ENCODE data around the gene FAM171A2. TPM values are rescaled to one million over a fixed set of nuclear protein-coding genes. Genes with fewer than 3 reads are reported as not detected.

The FAM171A2 gene
- total RNA-seq, 2 experiments from 2014 or later = 0.37 to 0.45 TPM

DNA sequence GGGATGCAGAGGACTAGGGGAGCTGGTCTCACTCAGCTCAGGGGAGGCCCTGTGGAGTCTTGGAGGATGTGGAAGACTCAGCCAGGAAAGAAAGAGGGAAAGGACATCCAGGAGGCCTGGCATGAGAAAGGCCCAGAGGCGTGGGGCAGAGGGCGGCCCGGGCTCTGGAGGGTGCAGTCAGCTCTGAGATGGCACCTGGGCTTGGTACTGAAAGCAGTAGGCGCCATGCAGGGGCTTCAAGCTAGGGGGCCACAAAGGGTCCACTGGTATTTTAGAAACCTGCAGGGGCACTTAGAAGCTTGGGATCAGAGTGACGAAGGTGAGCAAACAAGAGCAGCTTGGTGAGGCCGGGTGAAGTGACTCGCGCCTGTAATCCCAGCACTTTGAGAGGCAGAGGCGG is 5.6 kb downstream of the FAM171A2 start:
- Mint-ChIP-seq H3K4me3 (no peak overlapping the region), H3K36me3 (ENCODE audit: low read depth) (peaks cover under 1% of the 10 kb centered on the region), H3K27me3 (ENCODE audit: low read depth) (peaks cover 26% of the 10 kb centered on the region), H3K27ac (no peak overlapping the region), H3K9me3 (ENCODE audit: insufficient read depth) (no peaks in the 10 kb centered on the region), H3K4me1 (ENCODE audit: low read depth) (peaks cover 1% of the 10 kb centered on the region)
- ChIA-PET POLR2A (no interaction called here), CTCF (interaction anchor here (0.6 to 4.8 kb wide), 6 partner anchors 12 to 173 kb away, joined by 3 to 16 read pairs (median 4); partner anchors contain the start of gene GRN)
- ATAC-seq = no peak
- DNase-seq = no peak

DNA sequence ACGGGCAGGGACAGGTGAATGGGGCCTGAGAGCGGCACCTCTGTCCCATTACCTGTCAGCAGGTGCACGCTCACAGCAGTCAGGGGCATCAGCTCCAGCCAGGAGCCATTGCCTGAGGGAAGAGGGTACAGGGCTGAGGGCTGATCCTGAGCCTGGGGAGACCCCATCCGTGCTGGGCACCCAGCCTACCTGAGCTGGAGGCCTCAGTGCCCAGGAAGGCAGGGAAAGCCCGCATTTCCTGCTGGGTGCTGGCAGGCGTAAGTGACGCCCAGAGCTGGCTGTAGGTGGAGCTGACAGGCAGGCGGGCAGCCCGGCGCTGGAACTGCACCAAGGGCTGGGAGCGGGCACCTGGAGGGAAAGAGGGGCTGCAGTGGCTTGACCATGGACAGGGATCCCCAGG is 7.4 kb downstream of the FAM171A2 start:
- no peak overlapping the region for H3K27ac Mint-ChIP-seq
- peaks cover 9% of the 10 kb centered on the region for H3K36me3 Mint-ChIP-seq (ENCODE audit: low read depth)
- ChIA-PET CTCF (interaction anchor here (1.6 to 4.8 kb wide), 2 partner anchors 11 to 147 kb away, joined by 4 to 16 read pairs; partner anchors contain the start of gene GRN), POLR2A (no interaction called here)
- ATAC-seq (no peak), DNase-seq (no peak)
- H3K4me1 Mint-ChIP-seq (ENCODE audit: low read depth) = peaks cover 1% of the 10 kb centered on the region
- no peak overlapping the region for H3K4me3 Mint-ChIP-seq
- H3K27me3 Mint-ChIP-seq (ENCODE audit: low read depth) = peaks cover 13% of the 10 kb centered on the region
- H3K9me3 Mint-ChIP-seq (ENCODE audit: insufficient read depth) = no peaks in the 10 kb centered on the region

DNA sequence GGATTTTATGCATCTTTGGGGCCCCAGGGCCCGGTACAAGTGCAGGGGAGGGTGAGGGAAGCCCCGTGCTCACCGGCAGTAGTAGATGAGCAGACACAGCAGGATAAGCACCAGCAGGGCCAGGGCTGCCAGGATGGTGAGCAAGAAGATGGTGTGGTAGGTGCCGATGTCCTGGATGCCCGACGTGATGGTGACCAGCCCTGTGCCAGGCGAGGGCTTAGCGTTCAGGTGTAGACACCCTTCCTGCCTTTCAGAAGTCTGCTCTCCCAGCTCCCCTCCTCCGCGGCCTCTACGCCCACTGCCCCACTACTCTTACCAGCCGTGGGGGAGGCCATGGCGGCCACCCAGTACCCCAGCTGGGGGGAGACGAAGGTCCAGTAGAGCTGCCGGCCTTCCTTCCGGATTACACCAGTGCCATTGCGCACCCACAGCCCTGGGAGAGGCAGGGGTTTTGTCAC is 8.0 kb downstream of the FAM171A2 start:
- ChIA-PET CTCF (interaction anchor here (0.9 to 6.3 kb wide), 8 partner anchors 8 to 148 kb away, joined by 3 to 60 read pairs (median 11); partner anchors contain the start of genes FAM171A2, GPATCH8 and GRN), POLR2A (no interaction called here)
- peaks cover 9% of the 10 kb centered on the region for H3K27me3 Mint-ChIP-seq (ENCODE audit: low read depth)
- H3K9me3 Mint-ChIP-seq (ENCODE audit: insufficient read depth) = no peaks in the 10 kb centered on the region
- no peak overlapping the region for H3K27ac Mint-ChIP-seq
- DNase-seq (no peak), ATAC-seq (no peak)
- H3K36me3 Mint-ChIP-seq (ENCODE audit: low read depth) = peaks cover 11% of the 10 kb centered on the region
- peaks cover 1% of the 10 kb centered on the region for H3K4me1 Mint-ChIP-seq (ENCODE audit: low read depth)
- H3K4me3 Mint-ChIP-seq = no peak overlapping the region

DNA sequence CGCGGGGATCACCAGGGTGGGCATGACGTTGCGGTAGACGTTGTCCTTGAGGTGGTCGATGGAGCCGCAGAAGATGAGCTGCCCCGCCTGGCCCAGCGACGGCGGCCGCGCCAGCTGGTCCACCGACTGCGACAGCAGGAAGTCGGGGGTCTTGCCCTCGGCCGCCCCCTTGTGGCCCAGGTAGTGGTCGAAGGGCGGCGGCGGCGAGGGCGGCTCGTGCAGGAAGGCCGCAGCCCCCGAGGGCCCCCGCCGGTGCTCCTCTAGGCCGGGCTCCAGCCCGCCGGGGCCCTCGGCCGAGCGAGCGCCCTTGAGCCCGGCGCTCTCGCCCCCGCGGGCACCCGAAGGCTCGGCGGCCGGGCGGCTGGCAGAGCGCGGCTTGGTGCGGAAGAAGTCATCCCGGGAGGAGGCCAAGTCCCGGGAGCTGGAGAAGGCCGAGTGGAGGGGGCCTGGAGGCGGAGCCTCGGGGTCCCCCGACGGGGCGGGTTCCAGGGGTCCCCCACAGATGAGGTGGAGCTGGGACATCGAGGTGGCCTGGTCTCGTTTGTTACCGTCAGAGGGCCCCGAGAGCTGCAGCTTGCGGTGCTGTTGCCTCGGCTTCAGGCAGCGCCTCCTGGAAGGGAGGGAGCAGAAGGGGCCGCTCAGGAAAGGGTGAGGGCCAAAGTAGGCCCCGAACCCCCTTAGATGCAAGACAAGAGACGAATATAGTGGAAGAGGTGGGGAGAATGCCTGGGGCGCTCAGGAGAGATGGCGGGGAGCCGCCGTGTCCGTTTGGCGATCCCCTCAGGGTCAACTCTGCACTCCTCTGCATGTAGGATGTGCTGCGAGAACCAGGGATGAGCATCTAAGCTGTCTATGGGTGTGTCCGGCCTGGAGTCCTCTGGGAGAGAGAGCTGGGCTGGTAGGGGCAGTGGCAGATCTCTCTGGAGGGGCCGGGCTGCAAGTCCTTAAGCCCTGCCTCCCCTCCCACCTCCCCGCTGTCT is 8.8 kb downstream of the FAM171A2 start:
- peak; percentile 54 for ATAC-seq
- no peak overlapping the region for H3K27ac Mint-ChIP-seq
- H3K36me3 Mint-ChIP-seq (ENCODE audit: low read depth) = peaks cover 12% of the 10 kb centered on the region
- POLR2A ChIA-PET = interaction anchor here (0.7 kb wide), 1 partner anchor 75 kb away, joined by 3 read pairs; no protein-coding TSS in a partner anchor
- H3K9me3 Mint-ChIP-seq (ENCODE audit: insufficient read depth) = no peaks in the 10 kb centered on the region
- H3K27me3 Mint-ChIP-seq (ENCODE audit: low read depth) = peaks cover 6% of the 10 kb centered on the region
- DNase-seq = peak; percentile 71
- peaks cover 1% of the 10 kb centered on the region for H3K4me1 Mint-ChIP-seq (ENCODE audit: low read depth)
- CTCF ChIA-PET = interaction anchor here (0.6 to 6.3 kb wide), 14 partner anchors 9 to 204 kb away, joined by 3 to 60 read pairs (median 4); partner anchors contain the start of genes FAM171A2, GPATCH8, GRN and SLC25A39
- peak overlapping the region; percentile 55 for H3K4me3 Mint-ChIP-seq

DNA sequence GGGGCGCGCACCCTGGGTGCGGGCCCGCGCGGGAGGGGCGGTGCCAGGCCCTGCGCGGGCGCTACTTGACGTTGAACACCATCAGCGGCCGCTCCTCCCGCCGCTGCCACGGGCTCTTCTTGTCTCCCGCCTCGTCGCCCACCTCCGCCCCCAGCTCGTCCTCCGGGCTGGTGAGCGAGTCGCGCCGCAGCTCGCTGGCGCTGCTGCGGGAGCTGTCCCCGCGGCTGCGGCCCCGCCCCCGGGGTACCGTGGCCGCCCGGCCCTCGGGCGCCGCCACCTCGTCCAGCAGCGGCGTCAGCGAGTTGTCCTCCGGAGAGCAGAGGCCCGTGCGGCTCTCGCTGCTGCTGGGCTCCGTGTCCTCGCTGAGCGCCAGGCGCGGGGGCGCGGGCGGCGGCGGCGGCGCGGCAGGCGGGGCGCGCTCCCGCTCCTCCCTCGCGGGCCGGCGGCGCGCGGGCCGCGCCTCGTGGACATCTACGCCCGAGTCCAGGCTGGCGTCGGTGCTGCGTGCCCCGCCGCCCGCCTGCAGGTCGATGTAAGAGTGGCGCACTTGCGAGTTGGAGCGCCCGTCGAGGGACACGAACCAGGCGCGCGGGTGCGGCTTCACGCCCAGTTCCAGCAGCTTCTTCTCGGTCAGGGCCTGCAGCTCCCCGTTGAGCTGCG is 9.9 kb downstream of the FAM171A2 start:
- CTCF ChIA-PET = interaction anchor here (1.0 to 6.3 kb wide), 12 partner anchors 8 to 203 kb away, joined by 3 to 60 read pairs (median 5); partner anchors contain the start of genes FAM171A2, GPATCH8, GRN and SLC25A39
- ATAC-seq (peak; percentile 8), DNase-seq (no peak)
- Mint-ChIP-seq H3K4me3 (no peak overlapping the region), H3K4me1 (ENCODE audit: low read depth) (peaks cover 2% of the 10 kb centered on the region), H3K9me3 (ENCODE audit: insufficient read depth) (no peaks in the 10 kb centered on the region), H3K36me3 (ENCODE audit: low read depth) (peaks cover 12% of the 10 kb centered on the region), H3K27ac (no peak overlapping the region), H3K27me3 (ENCODE audit: low read depth) (peaks cover 6% of the 10 kb centered on the region)
- POLR2A ChIA-PET = interaction anchor here (0.7 kb wide), 1 partner anchor 76 kb away, joined by 3 read pairs; no protein-coding TSS in a partner anchor

DNA sequence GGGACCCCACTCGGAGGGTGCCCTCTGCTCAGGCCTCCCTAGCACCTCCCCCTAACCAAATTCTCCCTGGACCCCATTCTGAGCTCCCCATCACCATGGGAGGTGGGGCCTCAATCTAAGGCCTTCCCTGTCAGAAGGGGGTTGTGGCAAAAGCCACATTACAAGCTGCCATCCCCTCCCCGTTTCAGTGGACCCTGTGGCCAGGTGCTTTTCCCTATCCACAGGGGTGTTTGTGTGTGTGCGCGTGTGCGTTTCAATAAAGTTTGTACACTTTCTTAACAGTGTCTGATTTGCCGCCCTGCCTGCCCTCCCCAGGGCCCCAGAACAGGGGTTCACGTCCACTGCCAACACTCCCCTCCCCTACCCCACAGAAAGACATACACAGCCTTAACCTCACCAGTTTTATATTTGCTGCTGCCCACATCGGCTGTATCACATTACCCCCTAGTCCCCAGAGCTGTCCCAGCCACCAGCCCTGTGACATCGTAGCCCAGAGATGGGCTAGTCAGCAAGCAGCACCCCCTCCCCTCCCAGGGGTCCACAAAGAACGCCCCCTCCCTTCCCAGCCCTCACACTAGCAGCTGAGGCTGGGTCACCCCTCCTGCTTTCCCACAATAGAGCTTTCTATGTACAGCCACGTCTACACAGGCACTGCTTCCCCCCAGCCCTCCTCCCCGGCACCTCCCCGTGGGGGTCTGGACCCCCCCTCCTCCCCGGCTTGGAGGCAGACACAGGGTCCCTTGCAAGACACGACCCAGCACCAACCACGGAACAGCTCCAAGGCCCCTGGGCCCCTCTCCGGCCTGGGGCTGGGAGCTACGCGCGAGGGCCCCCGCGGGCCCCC is 10.6 kb downstream of the FAM171A2 start:
- ATAC-seq (no peak), DNase-seq (no peak)
- Mint-ChIP-seq H3K4me1 (ENCODE audit: low read depth) (peaks cover 9% of the 10 kb centered on the region), H3K27ac (no peak overlapping the region), H3K9me3 (ENCODE audit: insufficient read depth) (no peaks in the 10 kb centered on the region), H3K4me3 (peak overlapping the region; percentile 38), H3K36me3 (ENCODE audit: low read depth) (peaks cover 12% of the 10 kb centered on the region), H3K27me3 (ENCODE audit: low read depth) (peaks cover 6% of the 10 kb centered on the region)
- POLR2A ChIA-PET = no interaction called here
- CTCF ChIA-PET = interaction anchor here (0.7 to 6.3 kb wide), 9 partner anchors 7 to 150 kb away, joined by 3 to 60 read pairs (median 7); partner anchors contain the start of genes FAM171A2, GPATCH8, GRN and SLC25A39

DNA sequence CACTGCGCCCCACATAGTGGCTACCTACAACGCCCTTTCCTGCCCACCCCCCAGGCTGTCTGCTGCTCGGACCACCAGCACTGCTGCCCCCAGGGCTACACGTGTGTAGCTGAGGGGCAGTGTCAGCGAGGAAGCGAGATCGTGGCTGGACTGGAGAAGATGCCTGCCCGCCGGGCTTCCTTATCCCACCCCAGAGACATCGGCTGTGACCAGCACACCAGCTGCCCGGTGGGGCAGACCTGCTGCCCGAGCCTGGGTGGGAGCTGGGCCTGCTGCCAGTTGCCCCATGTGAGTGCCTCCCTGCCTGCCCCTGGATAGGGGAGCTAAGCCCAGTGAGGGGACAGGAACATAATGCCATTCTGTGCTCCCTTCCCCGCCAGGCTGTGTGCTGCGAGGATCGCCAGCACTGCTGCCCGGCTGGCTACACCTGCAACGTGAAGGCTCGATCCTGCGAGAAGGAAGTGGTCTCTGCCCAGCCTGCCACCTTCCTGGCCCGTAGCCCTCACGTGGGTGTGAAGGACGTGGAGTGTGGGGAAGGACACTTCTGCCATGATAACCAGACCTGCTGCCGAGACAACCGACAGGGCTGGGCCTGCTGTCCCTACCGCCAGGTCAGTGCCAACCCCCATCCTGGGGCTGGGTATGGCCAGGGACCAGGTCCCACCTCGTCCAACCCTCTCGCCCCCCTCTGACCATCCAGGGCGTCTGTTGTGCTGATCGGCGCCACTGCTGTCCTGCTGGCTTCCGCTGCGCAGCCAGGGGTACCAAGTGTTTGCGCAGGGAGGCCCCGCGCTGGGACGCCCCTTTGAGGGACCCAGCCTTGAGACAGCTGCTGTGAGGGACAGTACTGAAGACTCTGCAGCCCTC is 11.5 kb downstream of the FAM171A2 start:
- Mint-ChIP-seq H3K27ac (no peak overlapping the region), H3K4me1 (ENCODE audit: low read depth) (peaks cover 13% of the 10 kb centered on the region), H3K4me3 (no peak overlapping the region), H3K36me3 (ENCODE audit: low read depth) (peaks cover 12% of the 10 kb centered on the region), H3K27me3 (ENCODE audit: low read depth) (peaks cover 6% of the 10 kb centered on the region), H3K9me3 (ENCODE audit: insufficient read depth) (no peaks in the 10 kb centered on the region)
- DNase-seq = no peak
- POLR2A ChIA-PET = interaction anchor here (0.6 kb wide), 1 partner anchor 150 kb away, joined by 3 read pairs; no protein-coding TSS in a partner anchor
- ATAC-seq = no peak
- CTCF ChIA-PET = interaction anchor here (0.7 to 6.3 kb wide), 10 partner anchors 8 to 151 kb away, joined by 3 to 60 read pairs (median 12); partner anchors contain the start of gene FAM171A2

DNA sequence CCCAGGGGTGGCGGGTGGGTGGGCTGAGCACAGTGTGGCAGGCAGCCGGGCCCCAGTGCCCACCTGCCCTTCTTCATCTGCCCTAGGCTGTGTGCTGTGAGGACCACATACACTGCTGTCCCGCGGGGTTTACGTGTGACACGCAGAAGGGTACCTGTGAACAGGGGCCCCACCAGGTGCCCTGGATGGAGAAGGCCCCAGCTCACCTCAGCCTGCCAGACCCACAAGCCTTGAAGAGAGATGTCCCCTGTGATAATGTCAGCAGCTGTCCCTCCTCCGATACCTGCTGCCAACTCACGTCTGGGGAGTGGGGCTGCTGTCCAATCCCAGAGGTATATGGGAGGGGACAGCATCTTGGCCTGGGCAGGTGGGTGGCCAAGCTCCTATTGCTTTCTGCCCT is 12.2 kb downstream of the FAM171A2 start:
- Mint-ChIP-seq H3K27me3 (ENCODE audit: low read depth) (peaks cover 6% of the 10 kb centered on the region), H3K4me1 (ENCODE audit: low read depth) (peaks cover 13% of the 10 kb centered on the region), H3K27ac (no peak overlapping the region), H3K9me3 (ENCODE audit: insufficient read depth) (no peaks in the 10 kb centered on the region), H3K36me3 (ENCODE audit: low read depth) (peaks cover 12% of the 10 kb centered on the region), H3K4me3 (no peak overlapping the region)
- no peak for DNase-seq
- CTCF ChIA-PET = interaction anchor here (0.6 to 6.3 kb wide), 12 partner anchors 9 to 228 kb away, joined by 3 to 60 read pairs (median 10); partner anchors contain the start of genes FAM171A2 and HDAC5
- POLR2A ChIA-PET = interaction anchor here (0.5 kb wide), 1 partner anchor 12 kb away, joined by 3 read pairs; no protein-coding TSS in a partner anchor
- no peak for ATAC-seq

DNA sequence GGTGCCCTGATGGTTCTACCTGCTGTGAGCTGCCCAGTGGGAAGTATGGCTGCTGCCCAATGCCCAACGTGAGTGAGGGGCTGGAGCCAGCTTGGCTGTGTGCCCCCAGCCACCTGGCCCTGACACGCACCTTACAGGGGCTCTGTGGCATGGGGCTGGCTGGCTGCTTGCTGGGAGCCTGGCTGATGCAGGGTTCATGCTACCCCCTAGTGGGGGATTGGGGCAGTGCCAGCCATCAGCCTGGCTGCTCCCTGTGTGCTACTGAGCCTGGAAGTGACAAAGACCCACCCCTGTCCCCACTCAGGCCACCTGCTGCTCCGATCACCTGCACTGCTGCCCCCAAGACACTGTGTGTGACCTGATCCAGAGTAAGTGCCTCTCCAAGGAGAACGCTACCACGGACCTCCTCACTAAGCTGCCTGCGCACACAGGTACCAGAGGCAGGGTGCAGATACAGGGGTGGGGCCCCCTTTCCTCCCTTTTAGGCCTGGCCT is 12.9 kb downstream of the FAM171A2 start:
- no peak overlapping the region for H3K27ac Mint-ChIP-seq
- ChIA-PET POLR2A (no interaction called here), CTCF (interaction anchor here (0.6 to 6.3 kb wide), 16 partner anchors 10 to 227 kb away, joined by 3 to 60 read pairs (median 6); partner anchors contain the start of genes FAM171A2 and HDAC5)
- H3K36me3 Mint-ChIP-seq (ENCODE audit: low read depth) = peaks cover 12% of the 10 kb centered on the region
- peaks cover 6% of the 10 kb centered on the region for H3K27me3 Mint-ChIP-seq (ENCODE audit: low read depth)
- ATAC-seq (peak; percentile 86), DNase-seq (peak; percentile 83)
- no peak overlapping the region for H3K4me3 Mint-ChIP-seq
- H3K4me1 Mint-ChIP-seq (ENCODE audit: low read depth) = peaks cover 18% of the 10 kb centered on the region
- no peaks in the 10 kb centered on the region for H3K9me3 Mint-ChIP-seq (ENCODE audit: insufficient read depth)
